Fibroblast of skin of right biceps (primary cell): ENCODE data around the gene KRT86.
A peak's percentile ranks its signal among the peaks of the same experiment; 100 is the strongest.
"Not testable (repeated sequence)": the region's sequence is repeated elsewhere in the genome, so short reads cannot be mapped to it uniquely, and the experiment has no call there.

Experiments
- DNase-seq: peaks from one replicate; pipeline ENCODE4 v3.0.0-alpha.2; 2013

Gene KRT86

DNA sequence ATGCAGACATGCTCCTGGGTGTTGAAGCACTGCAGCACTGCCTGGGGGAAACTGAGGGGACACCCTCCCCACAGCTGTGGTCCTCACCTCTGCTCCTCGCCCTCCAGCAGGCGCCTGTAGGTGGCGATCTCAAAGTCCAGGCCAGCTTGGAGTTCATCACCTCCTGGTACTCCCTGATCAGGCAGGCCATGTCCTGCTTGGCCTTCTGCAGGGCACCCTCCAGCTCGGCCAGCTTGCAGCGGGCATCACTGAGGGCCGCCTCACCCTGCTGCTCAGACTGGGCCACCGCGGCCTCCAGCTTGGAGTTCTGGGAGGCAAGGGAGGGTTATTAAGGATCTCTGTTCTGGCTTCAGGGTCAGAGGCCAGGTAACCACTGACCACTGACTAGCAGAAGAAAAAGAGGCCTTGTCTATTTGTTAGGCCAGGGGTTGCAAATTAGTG, 22.2 kb upstream of the KRT86 start:
- DNase-seq: not testable (repeated sequence)

DNA sequence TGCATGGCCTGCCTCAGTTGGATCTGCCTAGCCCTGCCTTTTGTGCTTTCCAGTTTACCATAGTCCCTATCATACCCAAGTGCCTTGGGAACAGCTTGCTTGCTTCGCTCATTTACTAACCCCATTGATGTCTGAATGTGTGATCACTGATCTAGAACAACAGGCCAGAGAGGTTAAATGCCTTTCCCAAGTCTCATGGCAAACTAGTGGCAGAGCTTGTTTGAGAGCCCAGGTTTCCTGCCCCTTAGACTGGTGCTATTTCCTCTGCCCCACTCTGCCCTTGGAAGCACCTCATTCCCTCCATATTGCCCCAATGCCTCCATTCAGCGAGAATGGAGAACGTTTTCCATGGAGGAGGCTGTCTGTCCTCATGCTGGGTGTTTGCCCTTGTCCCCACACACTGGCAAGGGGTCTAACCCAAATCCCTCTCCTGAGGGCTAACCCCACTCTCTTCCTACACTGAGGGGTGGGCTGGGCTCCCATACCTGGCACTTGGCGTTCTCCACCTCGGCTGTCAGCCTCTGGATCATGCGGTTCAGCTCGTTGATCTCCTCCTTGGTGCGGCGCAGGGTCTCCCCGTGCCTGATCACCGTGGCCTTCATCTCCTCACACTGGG, 21.6 kb upstream of the KRT86 start:
- DNase-seq: no peak

DNA sequence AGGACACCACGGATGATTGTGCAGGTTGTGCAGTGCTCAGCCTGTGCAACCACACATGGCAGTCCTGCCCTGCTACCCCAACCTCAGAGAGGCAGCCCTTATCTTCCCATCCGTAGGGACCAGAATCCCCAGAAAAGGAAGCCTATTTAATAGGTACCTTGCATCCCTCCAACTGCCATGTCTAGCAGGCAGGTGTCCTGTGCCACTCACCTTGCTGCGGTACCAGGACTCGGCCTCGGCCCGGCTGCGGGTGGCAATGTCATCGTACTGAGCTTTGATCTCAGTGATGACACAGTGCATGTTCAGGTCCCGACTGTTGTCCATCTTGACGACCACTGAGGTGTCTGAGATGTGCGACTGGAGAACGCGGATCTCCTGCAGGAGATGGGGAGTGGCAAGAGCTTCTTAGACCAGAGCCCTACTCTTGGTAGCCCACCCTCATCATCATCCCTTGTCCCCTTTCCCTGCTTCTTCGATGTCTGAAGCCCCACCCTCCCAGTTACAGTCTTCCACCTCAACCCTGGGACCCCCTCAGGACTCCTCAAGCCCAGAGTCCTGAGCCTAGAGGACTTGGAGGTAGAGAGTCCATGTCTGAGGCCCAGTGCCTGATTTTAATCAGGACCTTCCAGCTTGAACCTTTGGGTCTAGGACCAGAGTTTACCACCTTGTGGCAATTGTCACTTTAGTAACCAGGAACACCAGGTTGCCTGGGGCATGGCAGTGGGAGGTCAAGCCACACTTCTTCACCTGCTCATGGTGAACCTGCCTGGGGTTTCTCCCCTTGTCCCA, 20.9 kb upstream of the KRT86 start:
- no peak for DNase-seq

DNA sequence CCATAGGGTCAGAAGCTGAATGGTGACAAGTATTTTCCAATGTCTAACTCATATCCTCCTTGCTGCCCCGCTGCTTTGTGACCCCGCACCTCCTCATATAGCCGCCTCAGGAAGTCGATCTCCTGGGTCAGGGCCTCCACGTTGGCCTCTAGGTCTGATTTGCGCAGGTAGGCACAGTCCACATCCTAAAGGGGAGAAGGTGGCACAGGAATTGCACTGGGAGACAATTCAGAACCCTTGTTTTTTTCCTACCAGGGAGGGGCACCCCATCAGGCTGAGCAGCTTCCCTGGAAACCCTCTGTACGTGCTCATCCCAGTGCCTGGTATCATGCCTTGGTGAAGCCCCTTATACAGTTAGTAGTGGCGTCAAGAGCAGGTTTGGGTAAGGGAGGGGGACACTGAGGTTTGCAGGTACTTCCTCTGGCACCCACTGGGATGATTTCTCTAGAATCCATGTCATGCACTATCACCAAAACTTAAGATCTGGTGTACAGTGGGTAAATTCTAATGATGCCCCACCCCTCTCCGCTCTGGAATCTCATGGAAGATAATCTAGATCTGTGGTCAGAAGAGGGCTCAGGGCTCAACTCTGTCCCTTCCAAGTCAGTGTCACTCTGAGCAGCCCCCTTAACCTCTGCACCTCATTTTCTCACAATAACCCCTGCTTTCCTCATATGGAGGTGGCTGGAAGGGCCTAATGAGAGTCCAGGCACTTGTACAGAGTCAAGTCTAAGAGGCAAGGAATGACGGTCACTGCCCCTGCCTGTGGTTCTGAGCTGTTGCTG, 20.1 kb upstream of the KRT86 start:
- DNase-seq: no peak

DNA sequence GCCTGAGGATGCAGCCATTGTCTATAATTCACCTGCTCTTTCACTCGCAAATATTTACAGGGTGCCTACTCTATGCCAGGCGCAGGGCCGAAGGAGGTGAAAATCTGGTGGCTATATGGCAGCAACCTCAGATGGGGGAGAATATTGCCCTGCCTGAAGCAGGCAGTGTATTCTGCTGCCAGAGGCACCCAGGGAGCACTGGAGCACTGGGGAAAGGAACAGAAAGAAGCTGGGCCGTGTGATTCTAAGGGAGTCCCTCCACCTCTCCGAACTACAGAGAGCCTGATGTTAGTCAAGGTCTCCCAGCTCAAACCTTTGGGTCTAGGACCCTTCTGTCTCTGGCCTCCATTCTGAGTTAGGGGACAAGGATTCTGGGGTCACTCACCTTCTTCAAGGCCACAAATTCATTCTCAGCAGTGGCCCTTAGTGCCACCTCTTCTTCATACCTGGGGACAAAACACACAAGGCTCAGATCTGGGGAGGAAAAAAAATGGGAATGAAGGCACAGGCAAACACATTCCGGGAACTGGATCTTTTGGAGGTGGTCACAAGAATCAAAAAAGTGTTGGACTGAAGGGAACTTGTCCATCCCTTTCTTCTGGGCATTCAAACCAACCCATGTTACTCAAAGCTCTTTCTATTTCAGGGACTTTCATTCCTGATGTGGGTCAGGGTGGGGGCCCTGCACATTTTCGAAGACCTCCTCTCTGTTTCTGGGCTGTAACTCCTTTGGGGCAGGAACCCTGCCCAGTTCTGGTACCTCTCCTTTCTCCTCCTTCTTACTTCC, 19.3 kb upstream of the KRT86 start:
- DNase-seq: no peak

DNA sequence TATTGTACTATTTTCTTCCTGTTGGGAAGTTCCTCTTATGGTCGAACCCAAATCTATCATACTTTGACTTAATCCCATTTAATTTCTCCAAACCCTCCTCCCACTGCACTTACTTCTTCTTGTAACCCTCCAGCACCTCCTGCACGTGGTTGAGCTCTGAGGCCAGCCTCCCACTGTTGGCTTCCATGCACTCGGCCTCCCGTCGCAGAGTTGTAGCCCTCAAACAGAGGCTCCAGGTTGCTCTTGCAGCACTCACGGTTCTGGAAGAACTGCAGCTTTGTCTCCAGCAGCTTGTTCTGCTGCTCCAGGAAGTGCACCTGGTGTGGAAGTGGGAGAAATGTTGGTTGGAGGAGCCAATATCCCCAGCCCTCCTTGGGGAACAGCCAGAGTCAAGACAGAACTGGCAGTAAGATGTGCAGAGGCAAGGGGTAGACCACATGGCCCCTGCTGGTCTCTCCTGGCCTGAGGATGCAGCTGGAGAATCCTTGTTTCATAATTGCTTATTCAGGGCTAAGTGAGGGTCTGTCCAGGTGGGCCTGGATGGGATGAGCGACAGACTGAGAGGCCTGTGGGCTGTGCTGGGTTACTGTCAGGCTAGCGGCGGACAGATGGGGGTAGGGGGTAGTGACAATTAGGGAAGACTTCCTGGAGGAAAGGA, 18.4 kb upstream of the KRT86 start:
- no peak for DNase-seq

DNA sequence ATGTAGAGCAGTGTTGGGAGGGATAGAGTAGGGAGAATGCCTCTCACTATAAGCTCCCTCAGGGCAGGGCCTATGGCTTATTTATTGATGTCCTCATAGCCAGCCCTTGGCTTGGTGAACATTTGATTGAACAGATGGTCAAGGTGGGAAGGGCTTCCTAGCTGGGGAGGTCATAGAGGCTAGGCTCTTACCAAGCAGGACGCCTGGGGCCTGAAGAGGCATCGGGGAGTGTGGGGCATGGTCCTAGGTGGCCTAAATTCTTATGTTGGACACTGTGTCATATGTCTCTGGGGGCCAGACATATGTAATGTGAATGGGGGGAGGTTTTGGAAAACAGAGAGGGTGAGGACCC, 17.9 kb upstream of the KRT86 start:
- no peak for DNase-seq

DNA sequence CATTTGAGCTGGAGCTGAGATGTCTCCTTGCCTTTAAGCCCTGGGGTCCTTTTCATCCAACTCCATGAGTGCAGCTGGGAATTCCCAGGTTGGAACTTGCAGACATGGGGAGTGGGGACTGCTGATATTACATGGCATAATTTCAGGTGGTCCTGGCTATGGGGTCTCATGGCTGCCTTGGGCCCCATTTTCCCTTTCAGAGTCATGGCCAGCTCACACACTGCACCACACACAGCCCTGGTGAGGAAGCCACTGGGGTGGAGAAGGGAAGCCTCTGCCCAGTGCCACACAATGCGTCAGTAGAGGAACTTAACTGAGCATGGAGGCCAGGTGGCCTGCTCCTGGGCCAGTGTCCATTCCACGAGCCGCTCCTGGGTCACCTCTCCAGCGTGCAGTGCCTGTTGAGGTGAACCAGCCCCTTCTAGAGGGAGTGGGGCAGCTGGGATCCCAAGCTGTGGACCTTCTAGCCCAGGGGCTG, 17.3 kb upstream of the KRT86 start:
- DNase-seq: no peak

DNA sequence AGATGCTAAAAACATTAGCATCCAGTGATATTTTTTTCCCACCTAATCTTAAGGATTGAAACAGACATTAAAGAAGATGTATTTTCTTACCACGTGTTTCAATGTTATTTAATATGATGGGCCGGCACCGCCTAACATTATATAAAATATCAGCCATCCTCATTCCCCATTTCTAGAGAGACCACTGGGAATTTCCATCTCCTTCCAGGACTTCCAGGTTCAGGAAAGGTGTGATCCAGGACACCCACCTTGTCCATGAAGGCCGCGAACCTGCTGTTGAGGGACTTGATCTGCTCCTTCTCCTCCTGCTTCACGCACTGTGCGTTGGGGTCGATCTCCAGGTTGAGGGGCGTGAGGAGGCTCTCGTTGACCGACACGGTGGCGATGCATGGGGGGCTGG, 16.5 kb upstream of the KRT86 start:
- not testable (repeated sequence) for DNase-seq

DNA sequence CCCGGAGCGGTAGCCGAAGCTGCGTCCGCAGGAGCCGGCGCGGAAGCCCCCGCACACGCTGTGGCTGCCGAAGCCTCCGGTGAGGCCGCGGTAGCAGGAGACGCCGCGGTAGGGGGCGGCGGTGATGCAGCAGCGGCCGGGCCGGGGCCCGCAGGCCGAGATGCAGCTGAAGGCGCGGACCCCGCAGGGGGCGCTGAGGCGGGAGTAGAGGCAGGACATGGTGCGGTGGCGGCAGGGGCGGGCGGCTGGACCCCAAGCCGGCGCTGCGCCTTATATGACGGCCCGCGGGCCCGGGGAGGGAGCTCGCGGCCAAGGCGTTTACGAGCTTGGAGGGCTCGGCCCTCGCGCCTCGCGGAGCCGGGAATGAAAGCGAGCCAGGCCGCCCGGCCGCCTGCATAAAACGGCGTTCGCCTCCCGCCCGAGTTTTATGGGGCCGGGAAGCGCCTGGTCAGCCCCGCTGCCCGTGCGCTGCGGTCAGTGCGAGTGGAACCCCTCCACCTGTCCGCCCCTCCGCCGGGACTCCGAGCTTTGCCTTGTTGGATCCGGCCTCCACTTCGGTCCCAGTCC, 16.0 kb upstream of the KRT86 start:
- DNase-seq: peak; percentile 47

DNA sequence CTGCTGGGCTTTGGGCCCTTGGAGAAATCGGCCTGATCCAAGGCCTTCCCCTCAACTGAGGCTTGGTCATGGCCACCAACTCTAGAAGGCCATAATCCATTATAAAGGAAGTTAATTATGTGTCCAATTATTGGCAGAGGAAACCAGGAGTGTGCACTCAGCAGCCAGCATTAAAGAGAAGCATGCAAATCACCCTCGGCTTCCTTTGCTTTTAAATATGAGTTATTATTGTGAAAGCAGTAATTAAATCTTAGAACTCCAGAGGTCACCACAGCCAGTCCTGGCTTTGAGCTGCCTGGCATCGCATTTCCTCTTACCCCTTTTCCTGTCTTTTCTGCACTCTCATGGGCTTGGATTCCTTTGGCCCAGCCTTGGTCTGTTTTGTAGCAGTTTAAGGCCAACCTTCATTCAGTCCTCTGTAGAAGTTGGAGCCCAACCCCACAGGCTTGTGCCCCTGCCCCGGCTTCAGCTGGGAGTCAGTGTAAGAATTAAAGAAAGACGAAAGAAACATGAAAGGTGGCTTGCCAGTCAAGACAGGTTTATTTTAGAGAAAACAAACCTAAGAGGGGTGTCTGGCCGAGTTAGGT, 14.7 kb upstream of the KRT86 start:
- DNase-seq: no peak

DNA sequence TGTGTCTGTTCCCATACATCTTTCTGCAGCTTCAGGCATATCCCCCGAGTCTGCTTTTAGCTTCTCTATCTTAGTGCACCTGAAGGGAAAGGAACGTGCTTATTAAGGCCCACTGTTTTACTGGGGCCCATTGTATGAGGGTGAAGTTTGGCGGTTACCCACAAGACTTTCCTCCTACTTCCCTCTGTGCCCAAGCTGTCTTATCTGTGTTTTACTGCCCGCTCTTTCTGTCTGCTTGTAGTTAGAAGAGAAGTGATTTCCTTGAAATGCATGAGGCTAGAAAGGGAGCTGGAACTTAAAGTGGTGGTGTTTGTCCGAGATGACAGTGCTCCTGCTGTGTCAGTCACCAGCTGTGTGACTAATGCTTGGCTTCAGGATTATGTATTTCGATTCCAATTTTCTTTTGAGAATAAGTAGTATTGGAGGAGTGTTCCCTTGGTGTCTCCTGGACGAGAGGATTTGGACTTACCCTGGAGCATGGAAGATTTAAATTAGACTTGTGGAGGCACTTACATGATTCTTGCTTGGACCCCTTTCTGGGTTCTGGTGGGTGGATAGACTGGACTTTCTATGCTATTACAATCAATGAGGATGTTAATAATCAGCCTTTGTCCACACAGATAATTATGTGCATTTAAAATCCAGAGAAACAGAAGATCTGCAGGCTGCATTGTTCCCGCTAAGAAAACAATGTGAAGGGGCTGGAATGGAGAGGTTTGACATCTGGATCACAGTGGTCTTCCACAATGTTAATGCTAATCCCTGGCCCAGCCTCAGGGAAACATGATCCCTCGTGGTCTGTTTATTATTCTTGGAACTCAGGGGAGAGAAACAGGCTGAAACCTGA, 13.9 kb upstream of the KRT86 start:
- DNase-seq: peak; percentile 50

DNA sequence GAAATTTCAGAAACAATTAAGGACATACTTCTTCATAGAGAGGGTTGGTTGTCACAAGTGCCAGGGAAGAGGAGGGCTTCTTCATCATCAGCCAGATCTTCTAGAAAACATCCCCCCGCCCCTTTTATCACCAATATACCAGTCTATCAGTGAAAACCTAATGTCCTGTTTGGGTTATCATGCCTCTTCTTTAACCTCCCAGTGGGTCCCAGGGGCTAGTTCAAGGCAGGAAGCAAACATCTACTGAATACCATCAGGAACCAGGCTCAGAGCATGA, 13.3 kb upstream of the KRT86 start:
- DNase-seq: no peak

DNA sequence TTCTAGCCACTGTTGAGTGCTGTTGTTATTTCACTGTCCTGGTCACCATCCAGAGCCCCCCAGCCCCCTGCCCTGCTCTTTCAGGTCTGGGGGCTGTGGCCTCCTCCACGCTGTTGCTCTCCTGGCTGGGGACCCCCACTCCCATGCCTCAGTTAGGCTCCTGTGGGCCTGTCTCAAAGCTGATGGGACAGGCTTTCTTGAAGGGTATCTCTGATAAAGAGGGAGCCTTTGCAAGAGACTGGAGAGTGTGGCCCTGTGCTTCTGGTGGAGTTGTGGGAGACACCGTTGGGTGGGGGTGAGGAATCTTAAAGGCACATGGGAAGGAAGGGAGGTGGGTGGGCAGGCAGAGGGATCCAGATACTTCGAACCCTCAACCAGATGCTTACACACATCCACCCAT, 12.2 kb upstream of the KRT86 start:
- no peak for DNase-seq

DNA sequence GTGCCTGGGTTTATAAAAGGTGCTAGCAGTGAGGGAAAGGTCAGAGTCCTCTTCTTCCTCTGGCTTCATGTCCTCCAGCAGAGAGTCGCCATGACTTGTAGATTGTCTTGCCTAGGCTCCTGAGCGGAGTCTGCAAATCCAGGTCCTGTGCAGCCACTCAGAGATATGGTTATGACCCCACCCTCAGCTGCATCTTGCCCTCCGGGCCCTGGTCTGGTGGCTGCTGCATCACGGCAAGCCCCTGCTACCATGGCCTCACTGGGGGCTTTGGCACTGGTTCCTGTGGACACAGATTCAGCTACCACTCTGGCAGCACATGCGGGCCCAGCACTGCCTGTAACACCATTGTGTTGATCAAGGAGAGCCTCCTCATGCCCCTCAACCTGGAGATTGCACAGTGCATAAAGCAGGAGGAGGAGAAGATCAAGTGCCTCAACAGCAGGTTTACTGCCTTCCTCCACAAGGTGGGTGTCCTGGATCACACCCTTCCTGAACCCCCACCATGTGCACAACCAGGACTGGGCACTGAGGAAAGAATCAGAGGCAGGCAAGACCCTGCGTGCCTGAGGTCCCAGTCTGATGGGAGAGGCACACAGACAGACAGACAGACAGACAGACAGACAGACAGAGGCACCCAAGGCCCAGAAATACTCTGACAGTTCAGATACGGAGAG, 10.5 kb upstream of the KRT86 start:
- no peak for DNase-seq

DNA sequence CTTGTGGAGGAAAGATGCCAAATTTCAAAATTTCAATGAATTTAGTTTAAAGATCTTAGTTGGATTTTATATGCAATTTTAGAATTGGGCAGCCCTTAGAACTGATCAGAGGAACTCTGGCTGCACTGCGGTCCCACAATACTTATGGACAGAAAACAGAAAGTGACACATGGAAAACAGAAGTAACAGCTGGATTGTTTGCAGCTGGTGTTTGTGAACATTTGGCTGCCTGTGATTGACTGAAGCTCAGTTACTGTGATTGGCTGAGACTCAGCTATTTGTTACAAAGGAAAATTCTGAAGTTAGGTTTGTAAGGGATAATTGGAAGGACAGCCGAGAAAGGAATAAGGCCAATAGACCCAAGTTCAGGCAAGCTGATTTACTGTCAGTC, 10.0 kb upstream of the KRT86 start:
- DNase-seq: no peak

DNA sequence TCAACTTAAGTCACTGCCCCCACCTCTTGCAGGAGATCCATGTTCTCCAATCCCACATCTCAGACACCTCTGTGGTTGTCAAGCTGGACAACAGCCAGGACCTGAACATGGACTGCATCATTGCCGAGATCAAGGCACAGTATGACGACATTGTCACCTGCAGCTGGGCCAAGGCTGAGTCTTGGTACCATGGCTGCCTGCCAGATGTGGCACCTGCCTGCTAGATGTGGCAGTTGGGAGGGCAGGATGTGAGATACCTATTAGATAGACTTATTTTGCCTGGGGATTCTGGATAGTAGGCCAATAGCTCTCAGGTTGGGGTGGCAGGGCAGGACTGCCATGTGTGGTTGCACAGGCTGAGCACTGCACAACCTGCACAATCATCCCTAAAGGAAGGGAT, 7.9 kb upstream of the KRT86 start:
- no peak for DNase-seq

DNA sequence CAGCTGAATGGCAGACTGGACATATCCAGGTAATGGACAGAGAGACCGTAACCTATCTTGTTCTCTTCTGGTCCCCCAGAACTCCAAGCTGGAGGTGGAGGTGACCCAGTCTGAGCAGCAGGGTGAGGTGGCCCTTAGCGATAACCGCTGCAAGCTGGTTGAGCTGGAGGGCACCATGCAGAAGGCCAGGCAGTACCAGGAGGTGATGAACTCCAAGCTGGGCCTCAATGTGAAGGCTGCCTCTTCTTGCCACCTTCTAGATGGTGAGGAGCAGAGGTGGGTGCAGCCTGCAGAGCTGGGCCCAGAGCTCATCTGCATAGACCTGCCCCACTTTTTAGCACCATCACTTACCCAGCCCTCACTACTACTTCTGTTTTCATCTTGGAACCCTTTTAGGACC, 7.2 kb upstream of the KRT86 start:
- DNase-seq: no peak

DNA sequence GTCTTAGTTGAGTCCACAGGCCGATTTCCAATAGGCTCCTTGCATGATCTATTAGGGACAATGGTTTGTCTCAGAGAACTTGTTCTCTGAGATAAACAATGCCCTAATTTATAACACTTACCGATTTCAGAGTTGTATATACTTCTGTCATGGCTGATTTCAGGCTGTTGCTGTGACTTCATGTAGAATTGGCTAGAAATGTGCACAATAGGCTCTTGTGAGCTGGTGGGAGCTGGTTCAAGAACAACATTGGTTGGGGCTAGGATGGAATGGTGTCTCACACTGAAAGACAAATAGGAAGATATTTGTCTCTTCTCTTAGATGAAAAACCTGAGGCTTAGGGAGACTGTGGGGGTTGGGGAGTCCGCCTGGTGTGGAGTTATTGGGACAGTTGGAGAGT, 6.7 kb upstream of the KRT86 start:
- no peak for DNase-seq

DNA sequence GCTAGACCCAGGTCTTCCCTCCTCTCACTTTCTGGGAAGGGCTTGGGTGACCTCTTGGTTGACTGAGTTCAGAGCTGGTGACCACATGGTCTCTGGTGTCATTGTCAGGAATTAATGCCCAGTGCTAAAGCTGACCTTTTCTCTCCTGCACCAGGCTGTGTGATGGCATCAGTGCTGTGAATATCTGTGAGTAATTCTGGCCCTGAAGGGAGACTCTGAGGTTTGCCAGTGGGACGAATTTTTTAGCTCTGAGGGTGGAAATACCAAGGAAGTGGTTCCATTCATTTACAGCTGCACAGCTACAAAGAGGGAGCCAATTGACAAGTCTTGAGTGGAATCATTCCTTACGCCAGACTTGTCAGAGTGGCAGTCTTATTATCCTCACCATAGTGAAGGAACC, 6.2 kb upstream of the KRT86 start:
- DNase-seq: no peak
